Osteoblast (primary cell): ENCODE data around the gene THOC1. TPM values are rescaled to one million over a fixed set of nuclear protein-coding genes. Genes with fewer than 3 reads are reported as not detected.

Source experiments
- DNase-seq: peaks from one replicate; pipeline ENCODE4 v3.0.0; 2011; ENCODE audit warnings: low spot score, mixed read lengths; ENCODE audit not compliant: insufficient read length; ENCODE audit errors: missing footprints
- H2AFZ ChIP-seq: 2 replicates; pipeline ENCODE4 v1.6.0; 2011; ENCODE audit warnings: mild to moderate bottlenecking, low read length
- H3K27ac ChIP-seq: 2 replicates; pipeline ENCODE4 v1.5.1; 2011; ENCODE audit warnings: mild to moderate bottlenecking, low read depth, low read length, moderate library complexity
- H3K27me3 ChIP-seq: 2 replicates; pipeline ENCODE4 v1.6.0; 2012; ENCODE audit warnings: mild to moderate bottlenecking, control low read depth, inconsistent platforms, low read length, moderate library complexity; ENCODE audit not compliant: insufficient read depth
- H3K36me3 ChIP-seq: 2 replicates; pipeline ENCODE4 v1.5.1; 2011; ENCODE audit warnings: mild to moderate bottlenecking, low read length, control low read depth, moderate library complexity; ENCODE audit not compliant: insufficient read depth
- H3K4me1 ChIP-seq: 2 replicates; pipeline ENCODE4 v1.5.1; 2011; ENCODE audit warnings: mild to moderate bottlenecking, low read length, control low read depth, moderate library complexity; ENCODE audit not compliant: insufficient read depth
- H3K4me2 ChIP-seq: 2 replicates; pipeline ENCODE4 v1.6.0; 2011; ENCODE audit warnings: mild to moderate bottlenecking, low read length; ENCODE audit not compliant: insufficient read depth
- H3K4me3 ChIP-seq: fragments of 200-600 bp; sonication (generic); 3 replicates; pipeline ENCODE4 v1.5.1; 2012; ENCODE audit warnings: mild to moderate bottlenecking, low read length, inconsistent platforms; ENCODE audit not compliant: insufficient read depth
- H3K79me2 ChIP-seq: 2 replicates; pipeline ENCODE4 v1.6.0; 2012; ENCODE audit warnings: mild to moderate bottlenecking, low read length, control low read depth, inconsistent platforms; ENCODE audit not compliant: insufficient read depth
- H3K9me3 ChIP-seq: 2 replicates; pipeline ENCODE4 v1.5.1; 2011; ENCODE audit warnings: low read depth, low read length, control low read depth
- H4K20me1 ChIP-seq: 2 replicates; pipeline ENCODE4 v1.6.0; 2012; ENCODE audit warnings: mild to moderate bottlenecking, low read length, control low read depth; ENCODE audit not compliant: insufficient read depth
- CTCF ChIP-seq: IDR thresholded peaks from 2 replicates; pipeline ENCODE4 v1.5.1; 2011; ENCODE audit warnings: mild to moderate bottlenecking, low read depth, low read length, moderate library complexity; ENCODE audit errors: extremely low read depth
- total RNA-seq: library from RNA; depleted of rRNA; stranded (reverse); fragments of >200 nt; gene quantifications from 2 replicates; pipeline ENCODE4 v1.2.3, GENCODE V29; 2012

THOC1 gene
- total RNA-seq, 1 donor, result 43.1 TPM

- H3K27me3 ChIP-seq, result no peaks in the 10 kb centered on the region
- no peak for TF ChIP-seq CTCF
- H3K4me1 ChIP-seq, result peaks cover 6% of the 10 kb centered on the region
- no peak overlapping the region for H3K4me2 ChIP-seq
- no peaks in the 10 kb centered on the region for H3K9me3 ChIP-seq
- no peak overlapping the region for H3K27ac ChIP-seq
- peaks cover 10% of the 10 kb centered on the region for H3K79me2 ChIP-seq
- H4K20me1 ChIP-seq, result no peaks in the 10 kb centered on the region
- no peak for DNase-seq
- H3K4me3 ChIP-seq, result no peak overlapping the region
- H2AFZ ChIP-seq, result no peak overlapping the region
- H3K36me3 ChIP-seq, result peaks cover 50% of the 10 kb centered on the region
These were observed 68.1 kb downstream of the THOC1 start for GRCh38 chr18:199768-200167.

GRCh38 chr18:199214-199613 is 68.6 kb downstream of the THOC1 start:
- TF ChIP-seq CTCF, result no peak
- Histone ChIP-seq H3K79me2 (peaks cover 11% of the 10 kb centered on the region), H3K36me3 (peaks cover 44% of the 10 kb centered on the region), H3K27me3 (no peaks in the 10 kb centered on the region), H3K4me2 (no peak overlapping the region), H3K4me3 (no peak overlapping the region), H3K27ac (no peak overlapping the region), H2AFZ (no peak overlapping the region), H4K20me1 (no peaks in the 10 kb centered on the region), H3K4me1 (peaks cover 6% of the 10 kb centered on the region), H3K9me3 (no peaks in the 10 kb centered on the region)
- no peak for DNase-seq

GRCh38 chr18:195651-196050 is 72.2 kb downstream of the THOC1 start:
- Histone ChIP-seq H3K4me3 (no peak overlapping the region), H3K79me2 (peaks cover 30% of the 10 kb centered on the region), H3K27ac (no peak overlapping the region), H3K36me3 (peaks cover 28% of the 10 kb centered on the region), H3K27me3 (no peaks in the 10 kb centered on the region), H4K20me1 (peaks cover 5% of the 10 kb centered on the region), H3K4me2 (no peak overlapping the region), H2AFZ (no peak overlapping the region), H3K9me3 (no peaks in the 10 kb centered on the region), H3K4me1 (peaks cover 11% of the 10 kb centered on the region)
- no peak for DNase-seq
- no peak for TF ChIP-seq CTCF

GRCh38 chr18:192801-193200 is 75.0 kb downstream of the THOC1 start:
- no peak for DNase-seq
- Histone ChIP-seq H3K27me3 (no peaks in the 10 kb centered on the region), H3K79me2 (peaks cover 52% of the 10 kb centered on the region), H3K9me3 (no peaks in the 10 kb centered on the region), H3K4me3 (no peak overlapping the region), H2AFZ (no peak overlapping the region), H4K20me1 (peaks cover 8% of the 10 kb centered on the region), H3K36me3 (peaks cover 5% of the 10 kb centered on the region), H3K4me1 (peaks cover 4% of the 10 kb centered on the region), H3K27ac (no peak overlapping the region), H3K4me2 (no peak overlapping the region)
- TF ChIP-seq CTCF, result no peak
